ENCODE data around the gene CRYZ.
A peak's percentile ranks its signal among the peaks of the same experiment; 100 is the strongest.
"Not testable (repeated sequence)": the region's sequence is repeated elsewhere in the genome, so short reads cannot be mapped to it uniquely, and the experiment has no call there.

The CRYZ gene, protein sequence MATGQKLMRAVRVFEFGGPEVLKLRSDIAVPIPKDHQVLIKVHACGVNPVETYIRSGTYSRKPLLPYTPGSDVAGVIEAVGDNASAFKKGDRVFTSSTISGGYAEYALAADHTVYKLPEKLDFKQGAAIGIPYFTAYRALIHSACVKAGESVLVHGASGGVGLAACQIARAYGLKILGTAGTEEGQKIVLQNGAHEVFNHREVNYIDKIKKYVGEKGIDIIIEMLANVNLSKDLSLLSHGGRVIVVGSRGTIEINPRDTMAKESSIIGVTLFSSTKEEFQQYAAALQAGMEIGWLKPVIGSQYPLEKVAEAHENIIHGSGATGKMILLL

DNA sequence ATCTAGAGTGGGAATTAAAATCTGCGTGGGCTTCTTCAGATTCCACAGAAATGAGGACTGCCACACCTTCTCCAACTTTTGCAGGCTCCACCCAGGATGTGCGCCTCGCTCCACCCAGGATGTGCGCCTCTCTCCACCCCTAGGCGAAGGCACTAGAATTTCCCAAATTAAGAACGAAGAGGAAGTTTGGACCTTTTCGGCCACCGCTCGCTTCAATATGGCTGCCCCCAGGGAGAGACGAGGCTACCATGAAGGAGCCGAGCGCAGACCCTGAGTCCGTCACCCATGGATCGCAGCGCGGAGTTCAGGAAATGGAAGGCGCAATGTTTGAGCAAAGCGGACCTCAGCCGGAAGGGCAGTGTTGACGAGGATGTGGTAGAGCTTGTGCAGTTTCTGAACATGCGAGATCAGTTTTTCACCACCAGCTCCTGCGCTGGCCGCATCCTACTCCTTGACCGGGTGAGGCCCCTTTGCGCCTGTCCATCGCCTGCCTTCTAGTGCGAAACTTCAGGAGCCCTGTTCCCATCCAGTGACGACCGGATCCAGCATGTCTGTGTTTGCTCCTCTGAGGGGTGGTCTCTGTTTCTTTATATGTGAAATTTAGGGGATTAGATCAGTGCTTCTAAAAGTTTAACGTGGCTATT is at the start of gene CRYZ, which contains the start of gene TYW3:
CRYZ (minus strand) TSS at position 91 of the 644 bp plus-strand sequence. CDS start 8,229 bp downstream, outside the sequence.
TYW3 (plus strand) TSS at position 193 of the 644 bp plus-strand sequence; CDS start at position 286, 93 bp downstream.
- DNase-seq (ENCODE audit: low read depth, low spot score), result peak; percentile 79

DNA sequence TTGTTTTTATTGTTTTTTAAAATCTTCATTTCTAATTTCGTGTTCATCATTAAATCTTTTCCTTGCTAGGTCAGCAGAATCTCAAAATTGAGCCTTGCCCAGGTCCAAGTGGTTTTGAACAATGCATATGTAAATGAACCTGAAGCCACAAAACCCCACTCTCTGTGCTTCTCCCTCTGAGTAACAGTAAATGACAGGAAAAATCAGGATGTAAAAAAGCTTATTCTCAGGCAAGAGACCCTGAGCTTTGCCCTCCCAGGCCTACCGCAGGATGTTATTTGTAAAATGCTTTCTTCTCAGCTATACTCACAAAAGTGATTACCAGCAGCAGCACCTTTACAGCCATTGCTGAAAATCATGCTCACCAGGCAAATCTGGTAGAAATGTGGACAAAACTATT is 47.7 kb upstream of the CRYZ start:
- DNase-seq (ENCODE audit: low read depth, low spot score), result no peak

DNA sequence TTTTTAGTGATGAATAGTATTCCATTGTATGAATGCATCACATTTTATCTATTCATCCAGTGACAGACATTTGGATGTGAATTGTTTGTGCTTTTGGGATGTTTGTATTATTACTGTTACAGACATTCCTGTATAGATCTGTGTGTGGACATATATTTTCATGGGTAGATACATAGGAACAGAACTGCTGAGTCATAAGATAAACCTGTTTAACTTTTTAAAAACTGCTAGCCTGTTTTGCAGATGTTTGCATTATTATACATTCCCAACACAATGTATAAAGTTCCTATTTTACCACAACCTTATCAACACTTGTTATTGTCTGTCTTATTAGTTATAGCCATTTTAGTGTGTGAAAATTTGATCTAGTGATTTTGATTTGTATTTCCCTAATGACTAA is 46.9 kb upstream of the CRYZ start:
- DNase-seq (ENCODE audit: low read depth, low spot score), result no peak

DNA sequence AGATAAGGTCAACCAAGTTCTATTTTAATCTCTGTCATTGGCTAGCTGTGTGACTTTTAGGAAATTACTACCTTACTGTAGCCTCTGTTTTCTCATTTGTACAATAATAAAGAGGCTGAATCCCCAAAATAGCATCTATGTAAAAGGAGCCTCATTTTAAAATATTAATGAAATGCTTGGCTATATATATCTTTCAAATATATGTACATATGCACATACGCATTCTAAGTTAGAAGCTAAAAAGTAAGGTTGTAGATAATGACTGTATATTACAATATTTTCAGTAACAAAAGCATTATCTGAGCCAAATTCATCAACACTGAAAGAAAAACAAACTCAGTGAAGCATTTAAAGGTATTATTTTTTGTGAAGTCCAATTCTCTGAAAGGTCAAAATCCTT is 44.7 kb upstream of the CRYZ start:
- DNase-seq (ENCODE audit: low read depth, low spot score), result no peak

DNA sequence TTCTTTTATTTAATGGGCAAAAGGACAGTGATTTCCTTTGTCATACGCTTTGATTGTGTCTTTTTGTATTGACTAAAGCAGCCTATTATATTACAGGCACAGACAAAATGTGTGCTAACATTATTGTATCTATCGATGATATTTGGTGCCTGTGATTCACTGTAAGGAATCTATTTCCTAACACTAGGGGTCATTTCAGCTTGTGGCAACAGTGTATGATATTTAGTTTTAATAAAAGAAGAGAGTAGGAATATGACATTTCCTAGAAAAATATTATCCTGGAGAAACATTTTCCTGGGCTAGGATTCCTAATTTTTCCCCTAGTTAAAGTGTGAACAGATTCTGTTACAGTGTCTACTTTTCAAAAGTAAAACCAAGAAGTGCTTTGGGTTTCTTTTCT is 42.9 kb upstream of the CRYZ start:
- DNase-seq (ENCODE audit: low read depth, low spot score), result no peak

DNA sequence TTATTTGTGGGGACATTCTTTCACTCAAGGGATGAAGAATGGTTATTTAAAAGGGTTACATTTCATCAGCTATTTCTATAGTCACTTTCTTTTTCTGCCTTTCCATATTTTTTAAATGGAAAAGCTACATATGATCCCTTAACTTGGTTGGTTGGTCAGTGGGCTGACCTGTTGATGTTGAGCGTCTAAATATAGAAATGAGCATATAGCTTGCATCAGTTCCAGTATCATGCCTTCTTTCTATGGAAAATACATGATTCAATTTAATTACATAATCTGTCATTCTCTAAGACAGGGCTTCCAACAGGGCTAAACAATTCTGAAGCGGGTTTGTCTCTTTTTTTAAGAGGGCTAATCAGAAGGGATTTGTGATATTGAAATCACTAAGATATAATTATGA is 40.7 kb upstream of the CRYZ start:
- DNase-seq (ENCODE audit: low read depth, low spot score), result no peak

DNA sequence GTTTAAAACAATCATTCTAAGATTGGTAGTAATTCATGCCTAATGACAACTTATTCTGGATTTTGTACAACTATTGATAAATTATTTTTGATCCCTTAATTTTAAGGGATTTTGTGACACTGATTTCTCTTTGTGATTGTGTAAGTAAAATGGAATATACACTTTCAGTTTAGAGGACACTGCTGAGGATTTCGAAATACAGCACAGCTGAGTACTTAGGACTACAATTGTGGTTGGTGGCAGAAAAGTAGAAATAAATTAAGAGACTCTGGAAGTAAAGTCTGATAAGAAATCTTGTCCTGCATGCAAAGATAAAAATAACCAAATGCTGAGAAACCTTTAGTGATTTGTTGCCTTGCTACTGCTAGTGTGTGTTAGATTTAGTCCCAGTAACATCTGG is 40.1 kb upstream of the CRYZ start:
- no peak for DNase-seq (ENCODE audit: low read depth, low spot score)

DNA sequence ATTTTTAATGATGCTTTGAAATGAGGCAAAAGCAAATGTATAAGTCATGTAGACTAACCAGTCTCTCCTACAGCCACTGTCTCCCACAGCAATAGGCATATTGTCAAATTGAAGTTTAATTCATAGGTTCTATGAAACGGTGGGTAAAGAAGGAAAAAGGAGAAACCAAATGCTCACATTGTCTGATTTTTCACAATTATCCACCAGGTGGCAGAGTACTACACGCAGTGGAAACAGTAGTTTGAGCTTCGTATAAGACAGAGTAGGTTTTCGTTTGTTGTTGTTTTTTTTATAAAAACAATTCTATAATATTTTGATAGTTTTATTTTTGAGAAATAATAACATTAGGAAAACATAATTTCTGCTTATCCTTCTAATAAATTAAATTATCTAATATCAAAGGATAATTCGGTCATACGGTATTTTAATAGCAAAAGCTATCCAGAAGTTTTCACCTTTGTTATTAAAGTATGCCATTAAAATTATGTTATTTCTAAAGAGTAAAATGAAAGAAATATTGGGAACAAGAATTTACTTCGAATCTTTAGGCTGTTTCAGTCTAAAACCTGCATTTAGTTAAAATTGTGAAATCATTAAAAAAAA is 39.2 kb upstream of the CRYZ start:
- peak; percentile 4 for DNase-seq (ENCODE audit: low read depth, low spot score)

DNA sequence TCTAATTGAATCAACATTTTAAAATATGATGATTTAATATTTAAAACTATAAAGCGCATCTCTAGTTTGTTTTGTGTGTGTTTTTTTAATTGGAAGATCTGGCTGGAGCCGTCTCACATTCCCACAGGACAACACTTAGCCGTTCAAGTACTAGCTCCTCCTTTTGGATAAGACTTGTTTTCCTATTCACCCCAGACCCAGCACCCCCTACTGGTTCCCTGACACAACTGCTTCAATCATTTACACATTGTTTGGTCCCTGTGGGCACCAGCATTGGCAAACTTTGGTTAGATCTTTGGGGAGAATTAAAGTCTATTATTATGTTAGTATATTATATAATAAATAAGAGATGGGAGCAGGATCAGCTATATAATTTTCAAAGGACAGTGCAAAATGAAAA is 34.6 kb upstream of the CRYZ start:
- DNase-seq (ENCODE audit: low read depth, low spot score), result no peak

DNA sequence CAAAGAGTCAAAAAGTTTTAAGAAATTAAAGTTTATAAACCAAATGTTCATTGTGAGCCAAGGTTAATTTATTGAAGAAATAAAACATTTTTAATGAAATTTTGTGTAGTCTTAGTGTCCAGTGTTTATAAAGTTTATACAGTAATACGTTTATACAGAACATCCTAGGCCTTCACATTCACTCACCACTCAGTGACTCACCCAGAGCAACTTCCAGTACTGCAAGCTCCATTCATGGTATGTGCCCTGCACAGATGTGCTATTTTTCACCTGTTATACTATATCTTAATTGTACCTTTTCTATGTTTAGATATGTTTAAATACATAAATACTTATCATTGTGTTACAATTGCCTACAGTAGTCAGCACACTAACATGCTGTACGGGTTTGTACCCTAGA is 33.7 kb upstream of the CRYZ start:
- DNase-seq (ENCODE audit: low read depth, low spot score), result no peak

DNA sequence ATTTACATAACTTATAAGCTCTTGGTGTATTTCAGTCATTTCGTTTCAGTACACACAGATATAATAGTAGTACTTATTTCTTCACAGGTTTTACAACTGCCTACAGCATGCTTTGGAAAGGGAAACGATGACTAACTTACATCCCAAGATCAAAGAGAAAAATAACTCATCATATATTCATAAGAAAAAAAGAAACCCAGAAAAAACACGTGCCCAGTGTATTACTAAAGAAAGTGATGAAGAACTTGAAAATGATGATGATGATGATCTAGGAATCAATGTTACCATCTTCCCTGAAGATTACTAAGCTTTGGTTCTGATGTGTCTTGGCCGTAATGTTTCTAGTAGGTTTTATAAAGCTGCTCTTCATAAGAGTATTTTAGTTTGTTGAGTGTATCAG is 31.0 kb upstream of the CRYZ start:
- DNase-seq (ENCODE audit: low read depth, low spot score), result no peak

DNA sequence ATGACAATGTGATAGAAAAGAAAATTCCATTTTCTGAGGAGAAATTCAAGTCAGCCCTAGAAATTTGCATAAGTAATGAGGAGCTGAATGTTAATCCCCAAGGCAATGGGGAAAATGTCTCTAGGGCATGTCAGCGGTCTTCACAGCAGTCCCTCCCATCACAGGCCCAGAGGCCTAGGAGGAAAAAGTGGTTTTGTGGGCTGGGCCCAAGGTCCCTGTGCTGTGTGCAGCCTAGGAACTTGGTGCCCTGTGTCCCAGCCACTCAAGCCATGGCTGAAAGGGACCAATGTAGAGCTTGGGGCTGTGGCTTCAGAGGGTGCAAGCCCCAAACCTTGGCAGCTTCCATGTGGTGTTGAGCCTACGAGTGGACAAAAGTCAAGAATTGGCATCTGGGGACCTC is 23.8 kb upstream of the CRYZ start:
- not testable (repeated sequence) for DNase-seq (ENCODE audit: low read depth, low spot score)

DNA sequence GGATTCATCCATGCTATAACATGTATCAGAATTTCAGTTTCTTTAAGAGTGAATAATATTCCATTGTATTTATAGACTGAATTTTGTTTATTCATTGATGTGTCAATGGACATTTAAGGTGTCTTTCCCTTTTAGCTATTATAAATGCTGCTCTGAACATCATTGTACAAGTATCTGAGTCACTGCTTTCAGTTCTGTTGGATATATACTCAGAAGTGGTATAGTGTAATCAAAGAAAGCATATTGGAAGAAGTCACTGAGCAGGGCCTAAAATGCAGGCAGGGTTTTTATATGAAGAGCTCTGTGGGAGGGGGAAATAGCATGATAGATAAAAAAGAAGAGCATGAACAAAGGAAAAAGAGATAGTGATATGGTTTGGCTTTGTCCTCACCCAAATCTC is 22.6 kb upstream of the CRYZ start:
- no peak for DNase-seq (ENCODE audit: low read depth, low spot score)

DNA sequence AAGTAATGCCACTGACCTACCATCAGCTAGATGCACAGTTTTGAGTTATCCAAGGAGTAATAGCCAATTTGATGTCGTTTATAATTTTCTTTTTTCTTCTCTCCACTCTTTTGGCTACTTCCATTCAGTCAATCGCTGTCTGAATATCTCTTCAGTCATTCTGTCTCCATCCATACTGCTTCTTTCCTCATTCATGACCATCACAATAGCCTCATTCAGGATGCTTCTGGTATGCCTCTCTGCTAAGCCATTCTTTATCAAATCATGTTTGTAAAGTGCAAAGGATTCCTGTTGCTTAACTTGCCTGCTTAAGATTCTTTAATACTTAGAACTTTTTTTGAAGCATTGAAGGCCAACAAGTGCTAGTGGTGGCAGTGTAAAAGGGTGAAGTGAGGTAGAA is 20.3 kb upstream of the CRYZ start:
- no peak for DNase-seq (ENCODE audit: low read depth, low spot score)

DNA sequence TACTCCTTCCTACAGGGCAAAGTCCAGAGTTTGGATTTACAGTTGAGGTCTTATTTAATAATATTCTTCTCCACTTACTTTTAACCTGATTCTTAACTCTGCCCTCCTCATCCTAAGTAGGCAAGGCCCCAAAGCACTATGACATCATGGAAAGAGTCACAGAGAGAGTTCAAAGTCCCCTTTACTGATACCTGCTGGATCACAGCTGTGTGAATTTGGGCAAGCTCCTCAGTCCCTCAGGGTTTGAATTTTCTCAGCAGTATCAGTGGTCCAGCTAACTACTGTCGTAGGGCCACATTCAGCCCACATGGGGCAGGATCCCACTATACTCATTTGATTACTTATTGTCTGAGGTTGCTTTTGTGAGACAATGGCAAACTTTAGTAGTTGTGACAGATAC is 16.1 kb upstream of the CRYZ start:
- no peak for DNase-seq (ENCODE audit: low read depth, low spot score)

DNA sequence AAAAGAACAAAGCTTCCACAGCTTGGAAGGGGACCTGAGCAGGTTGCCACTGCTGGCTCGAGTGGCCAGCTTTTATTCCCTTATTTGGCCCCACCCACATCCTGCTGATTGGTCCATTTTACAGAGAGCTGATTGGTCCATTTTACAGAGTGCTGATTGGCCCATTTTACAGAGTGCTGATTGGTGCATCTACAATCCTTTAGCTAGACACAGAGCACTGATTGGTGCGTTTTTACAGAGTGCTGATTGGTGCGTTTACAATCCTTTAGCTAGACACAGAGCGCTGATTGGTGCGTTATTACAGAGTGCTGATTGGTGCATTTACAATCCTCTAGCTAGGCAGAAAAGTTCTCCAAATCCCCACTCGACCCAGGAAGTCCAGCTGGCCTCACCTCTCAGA is 12.4 kb upstream of the CRYZ start:
- DNase-seq (ENCODE audit: low read depth, low spot score), result not testable (repeated sequence)

DNA sequence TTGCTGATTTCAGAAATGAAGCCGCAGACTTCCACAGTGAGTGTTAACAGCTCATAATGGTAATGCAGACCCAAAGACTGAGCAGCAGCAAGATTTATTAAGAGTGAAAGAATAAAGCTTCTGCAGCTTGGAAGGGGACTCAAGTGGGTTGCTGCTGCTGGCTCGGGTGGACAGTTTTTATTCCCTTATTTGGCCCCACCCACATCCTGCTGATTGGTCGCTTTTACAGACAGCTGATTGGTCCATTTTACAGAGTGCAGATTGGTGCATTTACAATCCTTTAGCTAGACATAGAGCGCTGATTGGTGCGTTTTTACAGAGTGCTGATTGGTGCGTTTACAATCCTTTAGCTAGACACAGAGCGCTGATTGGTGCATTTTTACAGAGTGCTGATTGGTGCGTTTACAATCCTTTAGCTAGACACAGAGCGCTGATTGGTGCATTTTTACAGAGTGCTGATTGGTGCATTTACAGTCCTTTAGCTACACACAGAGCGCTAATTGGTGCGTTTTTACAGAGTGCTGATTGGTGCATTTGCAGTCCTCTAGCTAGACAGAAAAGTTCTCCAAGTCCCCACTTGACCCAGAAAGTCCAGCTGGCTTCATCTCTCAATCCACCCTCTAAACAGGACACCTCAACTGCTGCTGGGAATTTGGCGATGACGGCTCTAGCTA is 7.6 kb upstream of the CRYZ start:
- not testable (repeated sequence) for DNase-seq (ENCODE audit: low read depth, low spot score)

DNA sequence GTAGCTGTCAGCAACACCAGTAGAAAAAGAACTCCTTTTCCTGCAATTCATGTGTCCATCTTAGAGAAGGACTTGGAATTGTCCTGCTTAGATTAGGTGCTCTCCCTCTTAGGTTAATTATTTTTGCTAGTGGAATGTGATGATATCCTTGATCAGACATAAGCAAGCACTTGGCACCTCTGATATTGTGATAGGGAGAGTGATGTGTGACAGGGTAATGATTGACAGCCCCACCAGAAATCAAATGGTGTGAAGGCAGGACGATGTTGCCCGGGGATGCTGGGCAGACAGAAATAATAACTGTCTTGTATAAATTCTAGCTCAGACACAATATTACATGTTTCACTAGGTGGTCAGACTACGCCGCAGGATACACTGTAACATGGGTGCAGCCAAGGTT is 4.5 kb upstream of the CRYZ start:
- no peak for DNase-seq (ENCODE audit: low read depth, low spot score)

DNA sequence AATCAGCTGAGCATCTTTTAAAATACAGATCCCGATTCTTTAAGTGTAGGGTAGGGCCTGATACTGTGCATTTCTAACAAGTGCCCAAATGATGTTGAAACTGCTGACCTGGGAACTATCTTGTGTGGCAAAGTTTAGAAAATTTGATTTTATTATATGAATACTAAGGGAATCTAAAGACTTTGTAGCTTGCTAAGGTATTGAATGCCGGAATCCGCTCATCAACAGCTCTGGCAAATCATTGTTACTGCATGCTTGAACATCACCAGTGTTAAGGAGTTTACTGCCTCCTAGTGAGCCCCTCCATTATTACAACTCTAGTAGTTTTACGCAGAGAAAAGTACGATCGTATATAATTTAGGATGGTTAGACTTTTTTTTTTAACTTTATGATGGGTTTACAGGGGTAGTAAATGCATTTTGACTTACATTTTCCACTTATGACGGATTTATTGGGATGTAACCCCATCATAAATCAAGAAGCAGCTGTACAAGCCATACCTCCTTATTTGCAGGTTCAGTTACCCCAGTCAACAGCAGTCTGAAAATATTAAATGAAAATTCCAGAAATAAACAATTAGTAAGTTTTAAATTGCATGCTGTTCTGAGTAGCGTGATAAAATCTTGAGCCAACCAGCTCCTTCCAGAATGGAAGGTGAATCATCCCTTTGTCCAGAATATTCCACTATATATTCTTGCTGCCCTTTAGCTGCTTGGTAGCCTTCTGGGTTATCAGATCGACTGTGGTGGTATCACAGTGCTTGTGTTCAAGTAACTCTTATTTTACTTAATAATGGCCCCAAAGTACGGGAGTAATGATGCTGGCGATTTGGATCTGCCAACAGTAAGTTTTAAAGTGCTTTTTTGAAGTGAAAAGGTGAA is 994 bp upstream of the CRYZ start:
- peak; percentile 28 for DNase-seq (ENCODE audit: low read depth, low spot score)

DNA sequence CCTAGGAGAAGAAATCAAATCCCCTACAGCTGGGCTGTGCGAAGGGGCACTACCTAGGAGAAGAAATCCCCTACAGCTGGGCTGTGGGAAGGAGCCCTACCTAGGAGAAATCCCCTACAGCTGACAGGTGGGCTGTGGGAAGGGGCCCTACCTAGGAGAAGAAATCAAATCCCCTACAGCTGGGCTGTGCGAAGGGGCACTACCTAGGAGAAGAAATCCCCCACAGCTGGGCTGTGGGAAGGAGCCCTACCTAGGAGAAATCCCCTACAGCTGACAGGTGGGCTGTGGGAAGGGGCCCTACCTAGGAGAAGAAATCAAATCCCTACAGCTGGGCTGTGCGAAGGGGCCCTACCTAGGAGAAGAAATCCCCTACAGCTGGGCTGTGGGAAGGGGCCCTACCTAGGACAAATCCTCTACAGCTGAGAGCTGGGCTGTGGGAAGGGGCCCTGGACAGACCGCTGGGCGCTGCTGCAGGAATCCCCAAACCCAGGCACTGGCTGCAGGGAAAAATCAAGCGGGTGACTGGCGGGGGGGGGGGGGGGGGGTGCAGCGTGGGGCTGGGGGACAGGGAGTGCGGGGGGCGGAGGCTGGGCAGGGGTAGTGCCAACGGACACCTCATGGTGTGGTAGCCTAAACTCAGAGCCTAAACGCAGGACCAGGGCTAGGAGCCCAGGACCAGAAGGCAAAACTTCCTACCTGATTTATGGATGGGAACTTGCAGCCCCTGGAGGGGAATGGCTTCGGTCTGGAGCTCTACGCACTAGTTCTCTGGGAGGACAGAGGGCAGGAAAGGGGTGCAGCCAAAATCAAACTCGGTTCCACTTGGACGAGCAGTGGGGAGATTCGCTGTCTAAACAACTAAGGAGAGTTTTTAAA is 541 bp downstream of the CRYZ start:
- DNase-seq (ENCODE audit: low read depth, low spot score), result not testable (repeated sequence)
